SK-N-SH (cell line): ENCODE data around the gene MIA. TPM values are rescaled to one million over a fixed set of nuclear protein-coding genes. Genes with fewer than 3 reads are reported as not detected.
A peak's percentile ranks its signal among the peaks of the same experiment; 100 is the strongest.

Experiments used
- CTCF ChIA-PET: fragments of 300-600, 350-600 bp; formaldehyde crosslinking; extraction: SDS; loops from one replicate; lab custom pipeline; 2021; lab: Yijun Ruan, JAX
- POLR2A ChIA-PET: fragments of 350-600 bp; sonication (Branson Sonifier 250); formaldehyde crosslinking; extraction: SDS; loops from one replicate; lab custom pipeline; 2020; ENCODE audit warnings: antibody characterized with exemption, inconsistent platforms; lab: Yijun Ruan, JAX
- DNase-seq: peaks from one replicate; pipeline ENCODE4 v3.0.0; 2012
- H2AFZ ChIP-seq: fragments of 200-600 bp; sonication (generic); 2 replicates; pipeline ENCODE4 v1.8.1; 2016; ENCODE audit warnings: antibody characterized with exemption, mild to moderate bottlenecking, low read depth
- H3F3A ChIP-seq: fragments of 200-600 bp; sonication (generic); replicated peaks from 2 replicates; pipeline ENCODE3; 2016; ENCODE audit warnings: antibody characterized with exemption, mild to moderate bottlenecking; ENCODE audit not compliant: insufficient read depth
- H3K27ac ChIP-seq, 2 experiments: fragments of 200-500 bp in 1 of 2; fragments of 200-600 bp in 1 of 2; sonication (Bioruptor generic) in 1 of 2; sonication (generic), shearing (Covaris generic) in 1 of 2; 2 replicates each; pipeline versions ENCODE4 v1.5.1 to v1.6.1; 2014 to 2016; ENCODE audit warnings: low read depth in 2 of 2, inconsistent platforms in 1 of 2, low read length in 1 of 2, mild to moderate bottlenecking in 1 of 2, mixed read lengths in 1 of 2
- H3K27me3 ChIP-seq: fragments of 200-600 bp; sonication (generic), shearing (Covaris generic); 2 replicates; pipeline ENCODE4 v1.6.1; 2016; ENCODE audit warnings: mixed run types; ENCODE audit not compliant: insufficient read depth
- H3K36me3 ChIP-seq, 2 experiments: fragments of 200-500 bp in 1 of 2; fragments of 200-600 bp in 1 of 2; sonication (Bioruptor generic) in 1 of 2; sonication (generic) in 1 of 2; replicated peaks in 1 of 2; 2 replicates each; pipeline versions ENCODE3 to v1.5.1; 2014 to 2016; ENCODE audit warnings: low read length in 1 of 2, mild to moderate bottlenecking in 1 of 2; ENCODE audit not compliant: insufficient read depth in 2 of 2, control insufficient read depth in 1 of 2
- H3K4me1 ChIP-seq, 2 experiments: fragments of 200-500 bp in 1 of 2; fragments of 200-600 bp in 1 of 2; sonication (Bioruptor generic) in 1 of 2; sonication (generic), shearing (Covaris generic) in 1 of 2; 2 replicates each; pipeline versions ENCODE4 v1.5.1 to v1.6.1; 2014 to 2016; ENCODE audit warnings: low read depth in 1 of 2, low read length in 1 of 2, mixed run types in 1 of 2; ENCODE audit not compliant: insufficient read depth in 2 of 2, control insufficient read depth in 1 of 2
- H3K4me2 ChIP-seq: fragments of 200-600 bp; sonication (generic), shearing (Covaris generic); 2 replicates; pipeline ENCODE4 v1.6.1; 2017; ENCODE audit warnings: mixed run types
- H3K4me3 ChIP-seq, 2 experiments: fragments of 200-500 bp in 1 of 2; fragments of 200-600 bp in 1 of 2; sonication (Bioruptor generic) in 1 of 2; sonication (generic), shearing (Covaris generic) in 1 of 2; 2 replicates each; pipeline versions ENCODE4 v1.5.1 to v1.8.1; 2014 to 2016; ENCODE audit warnings: low read depth in 2 of 2, inconsistent platforms in 1 of 2, low read length in 1 of 2, mild to moderate bottlenecking in 1 of 2, mixed read lengths in 1 of 2, moderate library complexity in 1 of 2
- H3K79me2 ChIP-seq: fragments of 200-600 bp; sonication (generic); 2 replicates; pipeline ENCODE4 v1.8.1; 2017; ENCODE audit warnings: mild to moderate bottlenecking; ENCODE audit not compliant: insufficient read depth
- H3K9ac ChIP-seq: fragments of 200-600 bp; sonication (generic); 2 replicates; pipeline ENCODE4 v1.6.1; 2017; ENCODE audit warnings: mixed run types
- H3K9me2 ChIP-seq: fragments of 200-600 bp; sonication (generic); 2 replicates; pipeline ENCODE4 v1.6.1; 2017; ENCODE audit warnings: mixed run types
- H3K9me3 ChIP-seq: fragments of 200-600 bp; sonication (generic); 2 replicates; pipeline ENCODE4 v1.6.1; 2017; ENCODE audit warnings: mixed run types, mild to moderate bottlenecking, moderate library complexity
- H4K20me1 ChIP-seq: fragments of 200-600 bp; sonication (generic); 2 replicates; pipeline ENCODE4 v1.6.1; 2017; ENCODE audit warnings: mild to moderate bottlenecking, mixed run types; ENCODE audit not compliant: insufficient read depth
- CTCF ChIP-seq: fragments of 200-600 bp; sonication (generic); IDR thresholded peaks from 2 replicates; pipeline ENCODE4 v1.6.1; 2017; ENCODE audit warnings: antibody characterized with exemption, mild to moderate bottlenecking, moderate library complexity
- ELF1 ChIP-seq: IDR thresholded peaks from 2 replicates; pipeline ENCODE4 v1.4.0; 2012
- EZH2phosphoT487 ChIP-seq: fragments of 200-600 bp; sonication (generic); IDR thresholded peaks from 2 replicates; pipeline ENCODE4 v1.6.1; 2017; ENCODE audit warnings: low read depth, mixed run types, mild to moderate bottlenecking, antibody characterized with exemption, moderate library complexity, borderline replicate concordance
- FOXJ3 ChIP-seq: sonication (generic); formaldehyde crosslinking; IDR thresholded peaks from 2 replicates; pipeline ENCODE4 v1.5.1; 2020; ENCODE audit warnings: mild to moderate bottlenecking, missing genetic modification reagents
- GATA2 ChIP-seq: sonication (generic); formaldehyde crosslinking; IDR thresholded peaks from 2 replicates; pipeline ENCODE4 v1.5.0; 2020; ENCODE audit warnings: mild to moderate bottlenecking, missing genetic modification reagents
- JUND ChIP-seq: IDR thresholded peaks from 2 replicates; pipeline ENCODE4 v1.4.0; 2012
- MAX ChIP-seq: IDR thresholded peaks from 2 replicates; pipeline ENCODE4 v1.4.0; 2012; ENCODE audit warnings: low read depth
- MEF2A ChIP-seq: IDR thresholded peaks from 2 replicates; pipeline ENCODE4 v1.4.0; 2012; ENCODE audit warnings: low read depth, borderline replicate concordance
- MXI1 ChIP-seq: IDR thresholded peaks from 2 replicates; pipeline ENCODE4 v1.6.1; 2012; ENCODE audit warnings: mild to moderate bottlenecking, low read depth, low read length, improper control_type of control experiment
- RAD21 ChIP-seq: IDR thresholded peaks from 2 replicates; pipeline ENCODE4 v1.6.1; 2012; ENCODE audit warnings: mild to moderate bottlenecking, low read length
- RCOR1 ChIP-seq: fragments of 150-350 bp; IDR thresholded peaks from 2 replicates; pipeline ENCODE4 v1.6.1; 2017; ENCODE audit warnings: antibody characterized with exemption, low read length
- REST ChIP-seq: IDR thresholded peaks from 2 replicates; pipeline ENCODE4 v1.6.1; 2012; ENCODE audit warnings: mild to moderate bottlenecking, low read depth, low read length, moderate library complexity
- SIN3A ChIP-seq: IDR thresholded peaks from 2 replicates; pipeline ENCODE4 v1.6.1; 2012; ENCODE audit warnings: low read depth, mild to moderate bottlenecking, low read length, moderate library complexity, borderline replicate concordance
- TCF12 ChIP-seq: IDR thresholded peaks from 2 replicates; pipeline ENCODE4 v1.4.0; 2012
- USF2 ChIP-seq: fragments of 150-350 bp; IDR thresholded peaks from 2 replicates; pipeline ENCODE4 v1.6.1; 2017; ENCODE audit warnings: antibody characterized with exemption, low read length, low read depth, borderline replicate concordance
- YY1 ChIP-seq: IDR thresholded peaks from 2 replicates; pipeline ENCODE4 v1.4.0; 2012; ENCODE audit warnings: low read depth, mild to moderate bottlenecking
- WGBS: methylation state at CpG from one replicate; pipeline ENCODE4 v1.1.6; 2017; ENCODE audit warnings: low lambda C conversion rate; 5-methylcytosine and 5-hydroxymethylcytosine counted together
- polyA plus RNA-seq, 3 experiments: library from polyadenylated mRNA; depleted of rRNA; stranded (reverse); fragments of >200 nt; gene quantifications; 2 replicates each; pipeline ENCODE4 v1.2.3, GENCODE V29; 2012

MIA gene
- polyA plus RNA-seq, 1 of the 3 experiments (the other 2 are of a cell fraction) = not detected

- Histone ChIP-seq H3K9me3 (no peaks in the 10 kb centered on the region), H3K4me1 (peaks cover 7 to 11% of the 10 kb centered on the region in 2 experiments; a peak in 2 of 4 replicates), H3F3A (peaks cover 7% of the 10 kb centered on the region), H3K36me3 (peaks cover 22 to 43% of the 10 kb centered on the region in 2 experiments), H3K4me3 (no peak overlapping the region), H3K9me2 (no peaks in the 10 kb centered on the region), H2AFZ (no peak overlapping the region), H3K9ac (no peak overlapping the region), H3K79me2 (peaks cover 84% of the 10 kb centered on the region), H3K4me2 (0 out of 2 replicates have a peak overlapping the region, but pooled peaks have one; percentile 10), H3K27me3 (no peaks in the 10 kb centered on the region), H4K20me1 (peaks cover 42% of the 10 kb centered on the region), H3K27ac (no peak overlapping the region)
- no peak for DNase-seq
- ChIA-PET POLR2A (interaction anchor here (0.7 kb wide), 1 partner anchor 71 kb away, joined by 6 read pairs; no protein-coding TSS in a partner anchor), CTCF (no interaction called here)
- TF ChIP-seq TCF12 = no peak
- no peak for TF ChIP-seq RAD21
- no peak for TF ChIP-seq USF2
- TF ChIP-seq MEF2A = no peak
- TF ChIP-seq MAX = no peak
- no peak for TF ChIP-seq REST
- no peak for TF ChIP-seq CTCF
- TF ChIP-seq MXI1 = no peak
- no peak for TF ChIP-seq JUND
- no peak for TF ChIP-seq RCOR1
- no peak for TF ChIP-seq GATA2 (CRISPR knock-in tag)
- TF ChIP-seq FOXJ3 = no peak
- no peak for TF ChIP-seq ELF1
- TF ChIP-seq SIN3A = no peak
- TF ChIP-seq EZH2phosphoT487 = no peak
- TF ChIP-seq YY1 = no peak
- WGBS = 93% methylated on average over 8 of the region's 8 CpGs
These were observed 19.5 kb upstream of the MIA start for GRCh38 chr19:40755791-40756190.
